Caco-2 (cell line): ENCODE results near the gene SBF2. TPM values are rescaled to one million over a fixed set of nuclear protein-coding genes. Genes with fewer than 3 reads are reported as not detected.

Experiments
- BruUV-seq: library from RNA; stranded (reverse); fragments of 400-500 nt; replicated peaks from 2 replicates; lab custom pipeline; 2021; lab: Mats Ljungman, UMichigan
- CTCF ChIA-PET: fragments of 300-600 bp; sonication (Branson Sonifier 250); formaldehyde crosslinking; loops from one replicate; lab custom pipeline; 2022; ENCODE audit warnings: antibody characterized with exemption; lab: Charles Lee
- POLR2A ChIA-PET: fragments of 300-600 bp; sonication (Branson Sonifier 250); formaldehyde crosslinking; loops from one replicate; lab custom pipeline; 2022; ENCODE audit warnings: antibody characterized with exemption; lab: Charles Lee
- DNase-seq, 2 experiments: peaks; one replicate each; pipeline versions ENCODE4 v3.0.0 to v3.0.0-alpha.2; 2020 to 2022
- H3K27me3 ChIP-seq: replicated peaks from 2 replicates; pipeline ENCODE4 v1.6.0; 2011; ENCODE audit warnings: low read length; ENCODE audit not compliant: control insufficient read depth, insufficient read depth
- H3K36me3 ChIP-seq: 2 replicates; pipeline ENCODE4 v1.5.1; 2011; ENCODE audit warnings: low read length; ENCODE audit not compliant: control insufficient read depth, insufficient read depth
- H3K4me1 ChIP-seq: fragments of 250-450 bp; sonication (Bioruptor Pico); 2 replicates; pipeline ENCODE4 v1.5.1; 2020; ENCODE audit warnings: mild to moderate bottlenecking
- H3K4me3 ChIP-seq: 2 replicates; pipeline ENCODE4 v1.5.1; 2011; ENCODE audit warnings: low read depth, mild to moderate bottlenecking, control low read depth, low read length
- H3K9me3 ChIP-seq: fragments of 250-450 bp; sonication (Bioruptor Pico); 2 replicates; pipeline ENCODE4 v1.5.1; 2020; ENCODE audit warnings: mild to moderate bottlenecking, moderate library complexity
- H3K27ac Mint-ChIP-seq: one replicate; pipeline ENCODE4 v1.8.0; 2022; ENCODE audit warnings: mixed read lengths; ENCODE audit not compliant: unreplicated experiment
- H3K27me3 Mint-ChIP-seq: one replicate; pipeline ENCODE4 v1.8.0; 2022; ENCODE audit warnings: mixed read lengths; ENCODE audit not compliant: insufficient read depth, unreplicated experiment
- H3K36me3 Mint-ChIP-seq: one replicate; pipeline ENCODE4 v1.8.0; 2022; ENCODE audit warnings: mild to moderate bottlenecking, mixed read lengths; ENCODE audit not compliant: insufficient read depth, unreplicated experiment
- H3K4me1 Mint-ChIP-seq: one replicate; pipeline ENCODE4 v1.8.0; 2022; ENCODE audit warnings: low read depth, mixed read lengths; ENCODE audit not compliant: unreplicated experiment
- H3K4me3 Mint-ChIP-seq: one replicate; pipeline ENCODE4 v1.8.0; 2022; ENCODE audit warnings: mild to moderate bottlenecking, moderate library complexity, mixed read lengths; ENCODE audit not compliant: unreplicated experiment
- H3K9me3 Mint-ChIP-seq: one replicate; pipeline ENCODE4 v1.8.0; 2022; ENCODE audit warnings: mixed read lengths; ENCODE audit not compliant: unreplicated experiment
- intact Hi-C: fragments of 100-400 bp; cut with micrococcal nuclease; formaldehyde crosslinking; loops from one replicate; pipeline ENCODE4 v1.10.0; 2022; ENCODE audit not compliant: unreplicated experiment
- total RNA-seq: library from RNA; stranded (reverse); gene quantifications from 2 replicates; pipeline ENCODE4 v1.2.3, GENCODE V29; 2022
- TF ChIP-seq, protein P1 (sequence below), 2 experiments: fragments of 200-600 bp in 1 of 2; IDR thresholded peaks; 1 replicate in 1 of 2; 2 replicates in 1 of 2; pipeline versions ENCODE4 v1.5.1 to v1.8.0; 2011 to 2022; ENCODE audit warnings: antibody characterized with exemption in 1 of 2, control low read depth in 1 of 2, inconsistent platforms in 1 of 2, low read depth in 1 of 2, low read length in 1 of 2, mild to moderate bottlenecking in 1 of 2, moderate library complexity in 1 of 2; ENCODE audit not compliant: insufficient read depth in 1 of 2, severe bottlenecking in 1 of 2, unreplicated experiment in 1 of 2

The SBF2 gene
- total RNA-seq, 1 experiment from 2014 or later = 72.2 TPM

DNA sequence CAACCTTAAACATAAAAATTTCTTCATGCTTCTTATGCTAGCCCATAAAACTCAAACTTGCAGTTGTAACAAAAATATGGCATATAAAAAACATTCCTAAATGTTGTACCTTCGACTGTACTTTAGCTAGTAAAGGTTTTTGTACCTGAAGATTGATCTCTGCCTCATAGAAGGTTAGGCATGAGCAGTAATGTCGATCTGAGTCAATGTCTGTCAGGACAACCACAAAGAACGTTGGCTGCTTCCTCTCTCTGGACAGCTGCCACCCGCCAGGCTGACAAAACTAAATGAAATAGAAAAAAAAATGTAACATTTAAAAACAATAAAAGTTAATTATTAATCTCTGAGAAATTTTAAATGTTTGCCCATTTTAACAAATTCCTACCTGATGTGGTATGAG, 251.3 kb downstream of the SBF2 start:
- Histone ChIP-seq H3K27me3 (no peaks in the 10 kb centered on the region), H3K36me3 (peaks cover 2% of the 10 kb centered on the region), H3K9me3 (peaks cover 27% of the 10 kb centered on the region), H3K4me1 (peaks cover 7% of the 10 kb centered on the region; the same call in 1 of the 2 replicates), H3K4me3 (no peak overlapping the region)
- intact Hi-C loops = no loop called here
- Mint-ChIP-seq H3K27me3 (no peaks in the 10 kb centered on the region), H3K4me1 (peaks cover 11% of the 10 kb centered on the region), H3K9me3 (peaks cover 27% of the 10 kb centered on the region), H3K4me3 (no peak overlapping the region), H3K36me3 (no peaks in the 10 kb centered on the region), H3K27ac (no peak overlapping the region)
- ChIA-PET CTCF (no interaction called here), POLR2A (no interaction called here)
- DNase-seq = no peak
- BruUV-seq = no TSS peak
- TF ChIP-seq, protein P1, sequence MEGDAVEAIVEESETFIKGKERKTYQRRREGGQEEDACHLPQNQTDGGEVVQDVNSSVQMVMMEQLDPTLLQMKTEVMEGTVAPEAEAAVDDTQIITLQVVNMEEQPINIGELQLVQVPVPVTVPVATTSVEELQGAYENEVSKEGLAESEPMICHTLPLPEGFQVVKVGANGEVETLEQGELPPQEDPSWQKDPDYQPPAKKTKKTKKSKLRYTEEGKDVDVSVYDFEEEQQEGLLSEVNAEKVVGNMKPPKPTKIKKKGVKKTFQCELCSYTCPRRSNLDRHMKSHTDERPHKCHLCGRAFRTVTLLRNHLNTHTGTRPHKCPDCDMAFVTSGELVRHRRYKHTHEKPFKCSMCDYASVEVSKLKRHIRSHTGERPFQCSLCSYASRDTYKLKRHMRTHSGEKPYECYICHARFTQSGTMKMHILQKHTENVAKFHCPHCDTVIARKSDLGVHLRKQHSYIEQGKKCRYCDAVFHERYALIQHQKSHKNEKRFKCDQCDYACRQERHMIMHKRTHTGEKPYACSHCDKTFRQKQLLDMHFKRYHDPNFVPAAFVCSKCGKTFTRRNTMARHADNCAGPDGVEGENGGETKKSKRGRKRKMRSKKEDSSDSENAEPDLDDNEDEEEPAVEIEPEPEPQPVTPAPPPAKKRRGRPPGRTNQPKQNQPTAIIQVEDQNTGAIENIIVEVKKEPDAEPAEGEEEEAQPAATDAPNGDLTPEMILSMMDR (IDR thresholded peaks at IDR 0.05; ENCODE audit: insufficient read depth in 1 of 2, low read depth in 1 of 2, low read length in 1 of 2, severe bottlenecking in 1 of 2, unreplicated experiment in 1 of 2) = no peak

DNA sequence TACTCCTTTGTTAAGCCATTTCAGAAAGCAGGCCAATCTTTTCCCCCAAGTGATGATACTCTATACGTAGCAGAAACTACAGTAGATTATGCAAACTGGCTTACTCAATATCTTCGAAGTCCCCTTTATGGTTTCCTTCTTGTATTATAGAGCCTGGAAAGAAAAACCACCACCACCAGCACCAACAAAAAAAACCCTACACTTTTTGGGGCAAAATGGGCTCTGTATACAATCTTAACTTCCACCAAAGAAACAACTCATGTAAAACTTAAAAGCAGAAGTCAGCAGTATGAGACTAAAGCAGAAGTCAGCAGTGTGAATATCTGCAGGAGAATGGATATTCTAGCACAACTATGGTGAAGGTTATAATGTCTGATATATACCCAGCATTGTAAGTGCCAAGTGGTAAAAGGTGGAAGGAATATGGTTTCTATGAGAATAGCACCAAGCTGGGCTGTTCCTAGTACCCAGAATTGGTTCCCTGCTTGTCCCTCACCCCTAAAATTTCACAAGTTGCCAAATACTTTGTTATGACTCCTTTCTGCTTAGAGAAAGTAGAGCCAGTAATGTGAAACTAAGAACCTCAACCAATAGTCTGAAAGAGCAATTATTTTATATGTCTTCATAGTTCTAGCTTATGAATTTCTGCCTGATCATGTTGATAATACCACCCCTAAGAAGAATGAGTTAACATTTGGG, 252.1 kb downstream of the SBF2 start:
- intact Hi-C loops = no loop called here
- ChIA-PET CTCF (no interaction called here), POLR2A (no interaction called here)
- H3K9me3 Mint-ChIP-seq = peaks cover 19% of the 10 kb centered on the region
- DNase-seq = no peak
- BruUV-seq = no TSS peak
- no peak overlapping the region for H3K4me3 Mint-ChIP-seq
- no peaks in the 10 kb centered on the region for H3K27me3 Mint-ChIP-seq
- TF ChIP-seq, protein P1 (IDR thresholded peaks at IDR 0.05; ENCODE audit: insufficient read depth in 1 of 2, low read depth in 1 of 2, low read length in 1 of 2, severe bottlenecking in 1 of 2, unreplicated experiment in 1 of 2) = no peak
- Histone ChIP-seq H3K4me3 (no peak overlapping the region), H3K36me3 (peaks cover 2% of the 10 kb centered on the region), H3K9me3 (peaks cover 27% of the 10 kb centered on the region), H3K4me1 (peaks cover 7% of the 10 kb centered on the region; the same call in 1 of the 2 replicates), H3K27me3 (no peaks in the 10 kb centered on the region)
- peaks cover 11% of the 10 kb centered on the region for H3K4me1 Mint-ChIP-seq
- H3K27ac Mint-ChIP-seq = no peak overlapping the region
- H3K36me3 Mint-ChIP-seq = no peaks in the 10 kb centered on the region

DNA sequence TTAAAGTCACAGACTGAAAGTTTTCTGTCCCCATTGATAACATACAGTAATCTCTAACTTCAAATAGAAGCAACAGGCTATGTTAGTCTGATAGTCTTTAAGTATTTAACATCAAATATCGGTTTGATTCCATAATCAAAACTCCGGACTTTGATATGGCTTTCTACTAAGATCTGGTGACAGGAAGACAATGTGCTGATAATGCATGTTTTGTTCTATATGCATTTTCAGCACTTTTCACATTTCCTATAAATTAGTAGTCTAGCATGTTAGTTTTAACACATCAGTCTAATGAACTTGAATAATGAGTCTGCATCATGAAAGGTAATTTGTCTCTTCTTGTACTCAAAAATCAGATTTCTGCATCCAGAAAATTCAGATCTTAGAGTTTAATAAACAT, 252.7 kb downstream of the SBF2 start:
- H3K4me1 Mint-ChIP-seq = peaks cover 11% of the 10 kb centered on the region
- peaks cover 15% of the 10 kb centered on the region for H3K9me3 Mint-ChIP-seq
- Histone ChIP-seq H3K9me3 (peaks cover 27% of the 10 kb centered on the region), H3K4me3 (no peak overlapping the region), H3K36me3 (peaks cover 2% of the 10 kb centered on the region), H3K4me1 (peaks cover 7% of the 10 kb centered on the region; the same call in 1 of the 2 replicates), H3K27me3 (no peaks in the 10 kb centered on the region)
- BruUV-seq = no TSS peak
- no peaks in the 10 kb centered on the region for H3K36me3 Mint-ChIP-seq
- intact Hi-C loops = no loop called here
- ChIA-PET CTCF (no interaction called here), POLR2A (no interaction called here)
- H3K4me3 Mint-ChIP-seq = no peak overlapping the region
- no peaks in the 10 kb centered on the region for H3K27me3 Mint-ChIP-seq
- TF ChIP-seq, protein P1 (IDR thresholded peaks at IDR 0.05; ENCODE audit: insufficient read depth in 1 of 2, low read depth in 1 of 2, low read length in 1 of 2, severe bottlenecking in 1 of 2, unreplicated experiment in 1 of 2) = no peak
- no peak for DNase-seq
- no peak overlapping the region for H3K27ac Mint-ChIP-seq
